ENCODE data around the gene RABL6. TPM values are rescaled to one million over a fixed set of nuclear protein-coding genes. Genes with fewer than 3 reads are reported as not detected.

The RABL6 gene
- total RNA-seq, 1 donor from 2014 or later: 71.2 TPM

GRCh38 chr9:136789523-136789937 is 18.2 kb upstream of the RABL6 start:
- Mint-ChIP-seq H3K4me1 (peaks cover 33% of the 10 kb centered on the region), H3K9me3 (no peaks in the 10 kb centered on the region), H3K36me3 (peaks cover 1% of the 10 kb centered on the region), H3K4me3 (no peak overlapping the region), H3K27me3 (ENCODE audit: insufficient read depth, low read depth) (peaks cover 6% of the 10 kb centered on the region), H3K27ac (peak overlapping the region; percentile 25)
- no peak for DNase-seq (ENCODE audit: low spot score)
- Histone ChIP-seq H3F3A (ENCODE audit: low read depth) (peaks cover 20% of the 10 kb centered on the region), H3K36me3 (no peaks in the 10 kb centered on the region), H3K27me3 (peaks cover 16% of the 10 kb centered on the region), H3K4me2 (peak overlapping the region; percentile 6), H3K79me2 (ENCODE audit: low read depth) (no peaks in the 10 kb centered on the region), H3K9me3 (ENCODE audit: low read depth) (no peaks in the 10 kb centered on the region), H4K20me1 (ENCODE audit: low read depth) (peaks cover 10% of the 10 kb centered on the region), H3K4me1 (peaks cover 18% of the 10 kb centered on the region), H3K27ac (peak overlapping the region; percentile 13), H2AFZ (replicated peaks) (peak overlapping the region; percentile 36), H3K9ac (no peak overlapping the region), H3K4me3 (no peak overlapping the region)
- TF ChIP-seq CTCF (IDR thresholded peaks at IDR 0.05) (no peak), EZH2 (IDR thresholded peaks at IDR 0.05) (no peak), EZH2phosphoT487 (IDR thresholded peaks at IDR 0.05) (no peak)

DNA sequence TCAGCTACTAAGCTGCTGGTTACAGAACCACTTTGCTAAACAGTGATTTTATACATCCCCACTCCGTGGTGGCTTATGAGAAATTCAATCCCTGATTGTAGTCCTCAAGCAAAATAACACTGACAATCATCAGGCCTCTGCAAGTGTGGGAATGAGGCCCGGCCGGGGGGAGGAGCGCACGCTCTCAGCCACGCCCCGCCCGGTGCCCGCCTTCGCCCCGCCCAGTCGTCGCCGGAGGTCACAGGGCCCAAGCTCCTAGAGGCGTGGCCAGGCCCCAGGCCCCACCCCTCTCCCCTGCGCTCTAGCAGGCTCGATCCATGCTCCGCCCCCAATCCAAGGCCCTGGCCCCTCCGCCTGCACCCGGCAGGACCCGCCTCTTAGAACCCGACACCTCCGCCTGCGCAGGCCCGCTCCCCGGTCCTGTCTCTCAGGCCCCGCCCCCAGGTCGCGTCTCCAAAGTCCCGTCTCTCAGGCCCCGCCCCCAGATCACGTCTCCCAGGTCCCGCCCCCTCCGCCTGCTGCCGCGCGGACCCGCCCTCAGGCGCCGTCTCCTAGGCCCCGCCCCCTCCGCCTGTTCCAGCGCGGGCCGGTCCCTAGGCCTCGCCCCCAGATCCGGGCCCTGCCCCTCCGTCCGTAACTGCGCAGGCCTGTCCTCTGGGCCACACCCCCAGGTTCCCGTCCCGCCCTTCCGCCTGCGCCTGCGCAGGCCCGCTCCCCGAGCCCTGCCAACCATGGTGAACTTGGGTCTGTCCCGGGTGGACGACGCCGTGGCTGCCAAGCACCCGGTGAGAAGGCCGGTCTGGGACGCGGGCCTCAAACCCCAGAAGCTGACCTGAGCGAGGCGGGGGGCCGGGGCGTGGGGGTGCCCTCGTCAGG is 16.9 kb upstream of the RABL6 start, which contains the start of gene TMEM141:
TSS of gene TMEM141 (plus strand) at position 705 of the 876 bp plus-strand sequence. CDS start at position 732, 27 bp downstream.
- peak within 1 kb of the TSS; percentile 88 for H3K4me2 ChIP-seq
- H3K36me3 ChIP-seq: no peaks in the 10 kb centered on the region
- no peaks in the 10 kb centered on the region for H3K79me2 ChIP-seq (ENCODE audit: low read depth)
- H3F3A ChIP-seq (ENCODE audit: low read depth): peaks cover 20% of the 10 kb centered on the region
- no peak within 1 kb of the TSS for H2AFZ ChIP-seq (replicated peaks)
- peaks cover 10% of the 10 kb centered on the region for H4K20me1 ChIP-seq (ENCODE audit: low read depth)
- H3K27ac ChIP-seq: no peak within 1 kb of the TSS
- H3K4me3 Mint-ChIP-seq: peak within 1 kb of the TSS; percentile 86
- H3K4me1 ChIP-seq: peaks cover 20% of the 10 kb centered on the region
- no peaks in the 10 kb centered on the region for H3K9me3 ChIP-seq (ENCODE audit: low read depth)
- no peak within 1 kb of the TSS for H3K27ac Mint-ChIP-seq
- peak; percentile 100 for DNase-seq (ENCODE audit: low spot score)
- TF ChIP-seq EZH2phosphoT487 (IDR thresholded peaks at IDR 0.05) (no peak), CTCF (IDR thresholded peaks at IDR 0.05) (no peak), EZH2 (IDR thresholded peaks at IDR 0.05) (no peak)
- H3K9me3 Mint-ChIP-seq: no peaks in the 10 kb centered on the region
- H3K27me3 Mint-ChIP-seq (ENCODE audit: insufficient read depth, low read depth): peaks cover 6% of the 10 kb centered on the region
- peak within 1 kb of the TSS; percentile 62 for H3K4me3 ChIP-seq
- H3K9ac ChIP-seq: no peak within 1 kb of the TSS
- peaks cover 16% of the 10 kb centered on the region for H3K27me3 ChIP-seq
- H3K4me1 Mint-ChIP-seq: peaks cover 32% of the 10 kb centered on the region
- peaks cover 1% of the 10 kb centered on the region for H3K36me3 Mint-ChIP-seq

DNA sequence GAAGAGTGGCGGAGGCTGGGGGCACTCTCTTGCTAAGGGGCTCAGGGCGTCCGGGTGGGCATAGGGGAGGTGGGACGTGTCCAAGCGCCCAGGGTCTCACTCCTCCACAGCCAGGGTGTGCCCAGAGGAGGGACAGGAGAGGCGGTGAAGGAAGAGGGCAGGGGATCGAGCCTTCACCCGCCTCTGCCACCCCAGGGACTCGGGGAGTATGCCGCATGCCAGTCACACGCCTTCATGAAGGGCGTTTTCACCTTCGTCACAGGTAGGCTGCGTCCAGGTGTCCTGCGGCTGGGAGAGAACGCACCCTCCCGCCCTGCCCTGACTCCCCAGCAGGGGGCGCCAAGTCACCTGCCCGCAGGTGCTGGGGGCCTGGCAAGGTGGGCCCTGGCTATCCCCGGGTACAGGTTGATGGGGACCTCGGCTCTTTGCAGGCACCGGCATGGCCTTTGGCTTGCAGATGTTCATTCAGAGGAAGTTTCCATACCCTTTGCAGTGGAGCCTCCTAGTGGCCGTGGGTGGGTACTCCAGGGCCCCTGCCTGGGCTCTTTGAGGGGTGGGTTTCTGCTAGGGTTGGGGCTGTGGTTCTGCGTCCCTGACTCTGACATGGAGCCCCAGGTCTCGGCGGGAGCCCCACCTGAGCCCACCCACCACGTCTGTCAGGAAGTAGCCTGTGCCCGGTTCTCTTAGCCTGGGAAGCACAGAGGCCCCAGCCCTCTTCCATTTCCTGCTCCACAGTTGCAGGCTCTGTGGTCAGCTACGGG is 16.1 kb upstream of the RABL6 start:
- H3K9me3 ChIP-seq (ENCODE audit: low read depth): no peaks in the 10 kb centered on the region
- no peaks in the 10 kb centered on the region for H3K79me2 ChIP-seq (ENCODE audit: low read depth)
- Mint-ChIP-seq H3K9me3 (no peaks in the 10 kb centered on the region), H3K4me3 (peak overlapping the region; percentile 86), H3K27ac (no peak overlapping the region), H3K27me3 (ENCODE audit: insufficient read depth, low read depth) (peaks cover 11% of the 10 kb centered on the region), H3K36me3 (peaks cover 1% of the 10 kb centered on the region), H3K4me1 (peaks cover 40% of the 10 kb centered on the region)
- H3K27ac ChIP-seq: no peak overlapping the region
- peaks cover 10% of the 10 kb centered on the region for H4K20me1 ChIP-seq (ENCODE audit: low read depth)
- H3K4me3 ChIP-seq: peak overlapping the region; percentile 62
- peak; percentile 70 for DNase-seq (ENCODE audit: low spot score)
- no peaks in the 10 kb centered on the region for H3K36me3 ChIP-seq
- H3K9ac ChIP-seq: no peak overlapping the region
- TF ChIP-seq EZH2 (IDR thresholded peaks at IDR 0.05): no peak
- peak; percentile 95 for TF ChIP-seq CTCF (IDR thresholded peaks at IDR 0.05)
- no peak overlapping the region for H2AFZ ChIP-seq (replicated peaks)
- H3F3A ChIP-seq (ENCODE audit: low read depth): peaks cover 27% of the 10 kb centered on the region
- H3K4me1 ChIP-seq: peaks cover 29% of the 10 kb centered on the region
- peaks cover 13% of the 10 kb centered on the region for H3K27me3 ChIP-seq
- H3K4me2 ChIP-seq: peak overlapping the region; percentile 88

Data from neural progenitor cell (in vitro differentiated cells).